Type B pancreatic cell (in vitro differentiated cells): ENCODE measurements around the gene ADM2. TPM values are rescaled to one million over a fixed set of nuclear protein-coding genes. Genes with fewer than 3 reads are reported as not detected.
"Not testable (repeated sequence)": the region's sequence is repeated elsewhere in the genome, so short reads cannot be mapped to it uniquely, and the experiment has no call there.

Experiments used
- DNase-seq: peaks from one replicate; pipeline ENCODE4 v3.0.0; 2021; ENCODE audit warnings: mixed read lengths; ENCODE audit not compliant: unreplicated experiment; ENCODE audit errors: extremely low spot score
- H3K27ac Mint-ChIP-seq: 2 replicates; pipeline ENCODE4 v1.8.0; 2021; ENCODE audit warnings: mild to moderate bottlenecking, mixed read lengths
- H3K27me3 Mint-ChIP-seq: 2 replicates; pipeline ENCODE4 v1.8.0; 2021; ENCODE audit warnings: mixed read lengths
- H3K36me3 Mint-ChIP-seq: 2 replicates; pipeline ENCODE4 v1.8.0; 2021; ENCODE audit warnings: mixed read lengths
- H3K4me1 Mint-ChIP-seq: one replicate; pipeline ENCODE4 v1.8.0; 2021; ENCODE audit warnings: mixed read lengths; ENCODE audit not compliant: unreplicated experiment
- H3K4me3 Mint-ChIP-seq: 2 replicates; pipeline ENCODE4 v1.8.0; 2021; ENCODE audit warnings: mild to moderate bottlenecking, mixed read lengths
- H3K9me3 Mint-ChIP-seq: 2 replicates; pipeline ENCODE4 v1.8.0; 2021; ENCODE audit warnings: mixed read lengths
- total RNA-seq: library from RNA; stranded (reverse); gene quantifications from 2 replicates; pipeline ENCODE4 v1.2.1, GENCODE V29; 2021; ENCODE audit warnings: low replicate concordance
- TF ChIP-seq, protein P1 (sequence below): fragments of 200-600 bp; sonication (generic); conservative IDR thresholded peaks from 2 replicates; pipeline ENCODE4 v1.5.0; 2021; ENCODE audit warnings: antibody characterized with exemption, mild to moderate bottlenecking

Gene ADM2
- total RNA-seq, 1 donor from 2014 or later, result 2.6 TPM

DNA sequence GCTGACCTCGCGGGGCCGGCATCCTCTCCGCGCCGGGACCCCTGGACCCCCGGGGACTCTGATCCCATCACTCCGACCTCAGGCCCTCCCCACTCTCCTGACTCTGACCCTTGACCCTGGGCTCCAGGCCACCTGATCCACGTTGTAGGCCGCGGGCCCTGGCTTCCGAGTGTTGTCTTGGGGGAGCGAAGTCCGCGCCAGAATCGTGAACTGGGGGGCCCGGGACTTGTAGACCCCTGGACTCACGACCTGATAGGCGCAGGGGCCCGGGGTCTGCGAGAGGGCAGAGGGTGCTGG lies 49.2 kb downstream of the ADM2 start:
- H3K4me3 Mint-ChIP-seq, result peak overlapping the region; percentile 66
- H3K9me3 Mint-ChIP-seq, result no peaks in the 10 kb centered on the region
- no peaks in the 10 kb centered on the region for H3K36me3 Mint-ChIP-seq
- TF ChIP-seq, protein P1, sequence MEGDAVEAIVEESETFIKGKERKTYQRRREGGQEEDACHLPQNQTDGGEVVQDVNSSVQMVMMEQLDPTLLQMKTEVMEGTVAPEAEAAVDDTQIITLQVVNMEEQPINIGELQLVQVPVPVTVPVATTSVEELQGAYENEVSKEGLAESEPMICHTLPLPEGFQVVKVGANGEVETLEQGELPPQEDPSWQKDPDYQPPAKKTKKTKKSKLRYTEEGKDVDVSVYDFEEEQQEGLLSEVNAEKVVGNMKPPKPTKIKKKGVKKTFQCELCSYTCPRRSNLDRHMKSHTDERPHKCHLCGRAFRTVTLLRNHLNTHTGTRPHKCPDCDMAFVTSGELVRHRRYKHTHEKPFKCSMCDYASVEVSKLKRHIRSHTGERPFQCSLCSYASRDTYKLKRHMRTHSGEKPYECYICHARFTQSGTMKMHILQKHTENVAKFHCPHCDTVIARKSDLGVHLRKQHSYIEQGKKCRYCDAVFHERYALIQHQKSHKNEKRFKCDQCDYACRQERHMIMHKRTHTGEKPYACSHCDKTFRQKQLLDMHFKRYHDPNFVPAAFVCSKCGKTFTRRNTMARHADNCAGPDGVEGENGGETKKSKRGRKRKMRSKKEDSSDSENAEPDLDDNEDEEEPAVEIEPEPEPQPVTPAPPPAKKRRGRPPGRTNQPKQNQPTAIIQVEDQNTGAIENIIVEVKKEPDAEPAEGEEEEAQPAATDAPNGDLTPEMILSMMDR, result no peak
- no peak for DNase-seq
- H3K27me3 Mint-ChIP-seq, result peaks cover 52% of the 10 kb centered on the region
- H3K27ac Mint-ChIP-seq, result no peak overlapping the region
- H3K4me1 Mint-ChIP-seq, result peaks cover 17% of the 10 kb centered on the region

DNA sequence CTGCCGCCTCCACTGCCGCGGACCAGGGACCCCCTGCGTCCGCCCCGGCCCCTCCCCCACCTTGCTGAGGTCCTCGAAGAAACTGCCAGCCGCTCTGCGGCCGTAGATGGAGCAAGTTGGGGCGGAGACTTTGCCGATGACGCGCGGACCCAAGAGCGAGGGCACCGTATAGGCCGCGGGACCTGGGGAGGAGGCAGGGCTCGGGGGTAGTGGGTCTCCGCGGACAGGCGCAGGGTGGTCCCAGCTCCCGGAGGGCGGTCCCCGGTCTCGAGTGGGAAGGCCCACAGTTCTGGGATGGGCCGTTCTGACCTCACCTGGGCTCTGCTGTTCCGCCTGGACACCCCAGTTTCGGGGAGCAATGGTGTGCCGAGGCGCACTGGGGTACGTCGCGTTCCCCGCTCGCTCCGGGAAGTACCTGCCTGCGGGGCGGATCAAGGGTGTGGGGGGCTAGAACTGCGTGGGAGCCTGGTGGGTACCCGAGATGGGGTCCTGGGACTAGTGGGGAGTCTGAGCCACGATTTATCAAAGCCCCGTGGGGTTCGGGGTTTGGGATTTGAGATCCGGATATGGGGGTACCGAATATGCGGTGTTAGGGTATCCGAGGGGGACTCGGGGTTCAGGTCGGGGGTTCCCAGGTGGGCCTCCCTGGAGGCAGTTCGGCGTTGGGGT lies 49.7 kb downstream of the ADM2 start:
- Mint-ChIP-seq H3K9me3 (no peaks in the 10 kb centered on the region), H3K27ac (no peak overlapping the region), H3K4me3 (peak overlapping the region; percentile 71), H3K27me3 (peaks cover 52% of the 10 kb centered on the region), H3K4me1 (peaks cover 17% of the 10 kb centered on the region), H3K36me3 (no peaks in the 10 kb centered on the region)
- TF ChIP-seq, protein P1, result no peak
- no peak for DNase-seq

DNA sequence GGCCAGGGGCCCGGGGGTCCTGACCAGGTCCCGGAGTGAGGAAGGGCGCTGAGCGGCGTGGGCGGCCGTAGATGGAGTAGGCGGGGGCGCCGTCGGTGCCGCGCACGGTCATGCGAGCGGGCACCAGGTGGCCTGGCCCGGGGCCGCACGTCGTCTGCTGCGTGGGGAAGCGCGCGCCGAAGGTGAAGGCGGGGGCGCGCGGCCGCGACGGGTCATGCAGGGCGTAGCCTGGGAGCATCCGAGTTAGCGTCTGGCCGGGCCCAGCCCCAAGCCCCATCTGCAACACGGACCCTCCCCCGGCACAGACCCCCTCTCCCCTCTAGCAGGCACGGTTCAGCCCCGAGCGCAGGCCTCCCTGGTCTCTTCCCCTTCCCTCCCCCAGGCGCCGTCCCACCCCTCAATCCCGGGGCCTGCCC lies 50.2 kb downstream of the ADM2 start:
- Mint-ChIP-seq H3K27me3 (peaks cover 52% of the 10 kb centered on the region), H3K9me3 (no peaks in the 10 kb centered on the region), H3K4me1 (peaks cover 17% of the 10 kb centered on the region), H3K36me3 (no peaks in the 10 kb centered on the region), H3K4me3 (no peak overlapping the region), H3K27ac (no peak overlapping the region)
- DNase-seq, result no peak
- TF ChIP-seq, protein P1, result no peak

DNA sequence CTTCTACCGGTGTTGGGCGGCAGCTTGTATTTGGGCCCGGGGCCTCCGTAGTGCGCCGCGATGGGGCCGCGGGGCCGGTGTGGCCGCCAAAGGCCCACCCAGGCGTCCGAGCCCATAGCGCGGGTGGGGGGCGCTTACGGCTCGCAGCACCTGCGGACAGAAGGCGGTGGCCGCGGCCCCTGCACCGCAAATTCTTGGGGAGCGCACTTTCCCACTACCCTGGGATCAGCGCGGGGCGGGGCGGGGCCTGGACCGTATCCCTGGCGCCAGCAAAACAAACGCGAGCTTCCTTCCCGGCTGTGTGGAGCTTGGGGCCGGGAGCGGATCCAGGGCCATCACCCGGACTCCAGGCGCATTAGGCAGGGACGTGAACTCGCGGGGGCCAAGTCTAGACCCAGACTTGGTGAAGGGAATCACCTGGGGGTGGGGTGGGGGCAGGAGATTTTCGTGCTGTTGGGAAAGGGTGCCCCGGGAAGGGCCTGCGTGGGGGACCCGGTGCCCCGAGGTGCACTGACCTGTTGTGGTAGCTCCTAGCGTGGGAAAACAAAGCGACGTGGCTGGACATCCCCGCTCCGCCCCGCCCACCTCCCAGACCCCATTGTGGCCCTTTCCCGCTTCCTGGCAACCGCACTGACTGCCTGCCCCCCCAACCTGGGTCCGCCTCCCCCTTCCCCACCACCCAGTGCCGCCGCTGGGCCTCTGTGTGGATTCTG lies 50.8 kb downstream of the ADM2 start:
- Mint-ChIP-seq H3K9me3 (no peaks in the 10 kb centered on the region), H3K27ac (peak overlapping the region; percentile 83), H3K27me3 (peaks cover 52% of the 10 kb centered on the region), H3K4me3 (peak overlapping the region; percentile 74), H3K4me1 (peaks cover 17% of the 10 kb centered on the region), H3K36me3 (no peaks in the 10 kb centered on the region)
- no peak for DNase-seq
- TF ChIP-seq, protein P1, result no peak

DNA sequence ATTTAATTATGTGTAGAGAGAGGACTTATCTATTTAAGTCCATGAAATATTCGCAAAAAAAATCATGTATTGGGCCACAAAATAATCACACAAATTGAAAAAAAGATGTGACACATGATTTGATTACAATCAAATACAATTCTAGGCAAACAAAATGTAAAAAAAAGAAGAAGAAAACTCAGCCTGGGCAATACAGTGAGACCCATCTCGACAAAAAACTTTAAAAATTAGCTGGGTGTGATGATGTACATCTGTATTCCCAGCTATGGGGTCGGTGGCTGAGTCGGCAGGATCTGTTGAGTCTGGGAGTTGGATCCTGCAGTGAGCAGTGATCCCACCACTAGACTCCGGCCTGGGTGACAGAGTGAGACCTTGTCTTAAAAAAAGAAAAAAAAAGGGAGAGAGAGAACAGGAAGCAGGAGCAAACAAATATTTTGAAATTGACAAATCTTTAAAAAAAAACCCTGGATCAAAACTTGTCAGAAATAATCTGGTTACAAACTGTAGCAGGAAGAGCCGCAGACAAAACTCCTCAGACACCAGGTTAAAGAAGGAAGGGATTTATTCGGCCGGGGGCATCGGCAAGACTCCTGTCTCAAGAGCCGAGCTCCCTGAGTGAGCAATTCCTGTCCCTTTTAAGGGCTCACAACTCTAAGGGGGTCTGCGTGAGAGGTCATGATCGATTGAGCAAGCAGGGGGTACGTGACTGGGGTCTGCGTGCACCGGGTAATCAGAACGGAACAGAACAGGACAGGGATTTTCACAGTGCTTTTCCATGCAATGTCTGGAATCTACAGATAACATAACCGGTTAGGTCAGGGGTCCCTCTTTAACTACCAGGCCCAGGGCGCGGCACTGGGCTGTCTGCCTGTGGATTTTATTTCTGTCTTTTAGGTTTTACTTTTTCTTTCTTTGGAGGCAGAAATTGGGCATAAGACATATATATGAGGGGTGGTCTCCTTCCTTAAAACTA lies 51.8 kb downstream of the ADM2 start:
- peak overlapping the region; percentile 74 for H3K4me3 Mint-ChIP-seq
- H3K27ac Mint-ChIP-seq, result peak overlapping the region; percentile 83

DNA sequence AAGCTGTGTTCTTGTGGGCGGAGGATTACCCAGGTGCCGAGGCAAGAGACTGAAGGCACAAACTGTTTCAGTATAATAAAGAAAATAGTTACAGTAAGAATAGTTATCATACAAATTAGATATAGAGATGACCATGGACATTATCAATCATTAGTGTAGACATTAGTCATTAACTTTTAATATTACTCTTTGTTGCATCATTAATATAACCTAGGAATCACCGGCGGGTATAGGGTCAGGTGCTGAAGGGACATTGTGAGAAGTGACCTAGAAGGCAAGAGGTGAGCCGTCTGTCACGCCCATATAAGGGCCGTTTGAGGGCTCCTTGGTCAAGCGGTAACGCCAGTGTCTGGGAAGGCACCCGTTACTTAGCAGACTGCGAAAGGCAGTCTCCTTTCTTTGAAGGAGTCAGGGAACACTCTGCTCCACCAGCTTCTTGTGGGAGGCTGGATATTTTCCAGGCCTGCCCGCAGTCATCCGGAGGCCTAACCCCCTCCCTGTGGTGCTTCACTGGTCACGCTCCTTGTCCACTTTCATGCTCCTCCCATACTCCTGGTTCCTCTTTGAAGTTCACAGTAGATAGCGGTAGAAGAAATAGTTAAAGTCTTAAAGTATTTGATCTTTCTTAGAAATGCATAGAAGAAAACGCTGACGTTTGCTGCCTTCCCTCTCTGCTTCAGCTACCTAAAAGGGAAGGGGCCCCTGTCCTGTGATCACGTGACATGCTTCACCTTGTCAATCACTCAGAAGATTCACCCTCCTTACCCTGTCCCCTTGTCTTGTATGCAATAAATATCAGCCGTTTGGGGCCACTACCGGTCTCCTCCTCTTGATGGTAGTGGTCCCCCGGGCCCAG lies 52.7 kb downstream of the ADM2 start:
- DNase-seq, result not testable (repeated sequence)
- peak overlapping the region; percentile 83 for H3K27ac Mint-ChIP-seq

More for the DNA sequence above, 51.8 kb downstream of the ADM2 start:
- DNase-seq, result no peak
- H3K4me1 Mint-ChIP-seq, result peaks cover 17% of the 10 kb centered on the region
- TF ChIP-seq, protein P1, result no peak
- H3K9me3 Mint-ChIP-seq, result no peaks in the 10 kb centered on the region
- H3K36me3 Mint-ChIP-seq, result peaks cover 4% of the 10 kb centered on the region
- peaks cover 48% of the 10 kb centered on the region for H3K27me3 Mint-ChIP-seq

More for the DNA sequence above, 52.7 kb downstream of the ADM2 start:
- Mint-ChIP-seq H3K4me3 (peak overlapping the region; percentile 71), H3K4me1 (peaks cover 17% of the 10 kb centered on the region), H3K27me3 (peaks cover 39% of the 10 kb centered on the region)
- H3K36me3 Mint-ChIP-seq, H3K9me3 Mint-ChIP-seq: not testable (repeated sequence)
